Activated T-cell treated with anti-CD3 and anti-CD28 coated beads for 1 hour (primary cell): ENCODE measurements around the gene ADARB2.

Experiments used
- DNase-seq: peaks from one replicate; pipeline ENCODE4 v3.0.0-alpha.2; 2020; ENCODE audit warnings: low read depth

ADARB2 gene

DNA sequence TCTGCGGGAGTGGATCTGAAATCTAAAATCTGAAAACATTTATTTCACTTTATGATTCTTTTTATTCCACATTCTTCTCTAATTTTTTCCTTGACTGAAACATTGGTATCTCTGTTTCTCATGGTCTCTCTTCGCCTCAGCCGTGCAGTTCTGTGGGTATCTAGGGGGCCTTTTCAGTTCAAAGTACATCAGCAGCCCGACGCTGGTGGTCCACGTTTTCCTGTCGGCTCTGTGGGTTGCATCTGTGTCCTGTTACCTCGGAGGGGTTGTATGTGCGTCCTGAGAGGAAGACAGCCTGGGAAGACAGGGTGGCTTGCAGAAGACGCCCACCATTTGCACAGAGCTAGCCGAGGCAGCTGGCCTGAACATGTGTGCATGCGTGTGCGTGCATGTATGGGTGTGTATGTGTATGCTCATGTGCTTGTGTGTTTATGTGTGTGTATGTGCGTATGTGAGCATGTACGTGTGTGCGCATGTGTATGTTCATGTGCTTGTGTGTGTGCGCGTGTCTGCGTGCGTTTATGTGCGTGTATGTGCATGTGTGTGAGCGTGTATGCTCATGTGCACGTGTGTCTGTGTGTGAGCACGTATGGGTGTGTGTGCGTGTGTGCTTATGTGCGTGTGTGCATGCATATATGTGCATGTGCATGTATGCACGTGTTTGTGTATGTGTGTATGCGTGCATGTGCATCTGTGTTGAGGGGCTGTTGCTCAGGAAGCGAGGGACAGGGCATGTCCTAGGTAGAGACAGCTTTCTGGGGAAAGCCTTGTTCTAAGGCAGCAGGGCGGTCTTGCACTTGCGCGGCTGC is 211.8 kb downstream of the ADARB2 start:
- DNase-seq: no peak

DNA sequence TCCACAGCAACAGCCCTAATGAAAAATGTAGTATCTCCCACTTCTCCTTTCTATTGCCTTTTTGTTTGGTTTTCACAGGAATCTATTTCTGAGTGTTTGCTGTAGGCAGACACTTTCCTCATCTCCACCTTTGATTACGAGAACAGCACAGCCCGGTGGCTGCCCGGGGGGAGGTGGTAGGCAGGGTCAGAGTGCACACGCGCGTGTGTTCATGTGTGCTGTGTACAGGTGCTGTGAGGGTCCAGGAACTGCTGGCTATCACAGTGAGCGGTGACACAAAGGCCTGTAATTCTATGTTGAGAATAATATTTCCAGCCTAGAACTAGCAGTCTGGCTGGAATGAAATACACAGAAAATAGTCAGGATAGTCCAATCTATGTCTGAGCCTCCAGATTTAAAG is 212.8 kb downstream of the ADARB2 start:
- DNase-seq: no peak

DNA sequence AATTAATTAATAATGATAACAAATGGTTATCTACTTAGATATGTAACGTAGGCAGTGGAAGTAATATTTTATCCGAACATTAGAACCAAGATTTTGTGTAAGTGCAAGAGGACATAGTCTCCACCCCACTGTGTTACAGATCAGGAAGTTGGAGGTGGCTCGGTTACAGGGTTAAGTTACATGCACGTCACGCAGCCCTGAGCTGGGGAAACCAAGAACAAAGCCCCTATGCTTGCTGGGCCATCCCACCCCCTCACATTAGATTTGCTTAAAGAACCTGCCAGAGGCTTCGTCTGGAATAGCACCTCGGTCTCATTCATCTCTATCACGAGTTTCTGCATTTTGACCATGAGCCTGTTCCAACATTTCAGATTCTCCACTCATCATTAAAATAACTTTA is 214.1 kb downstream of the ADARB2 start:
- no peak for DNase-seq

DNA sequence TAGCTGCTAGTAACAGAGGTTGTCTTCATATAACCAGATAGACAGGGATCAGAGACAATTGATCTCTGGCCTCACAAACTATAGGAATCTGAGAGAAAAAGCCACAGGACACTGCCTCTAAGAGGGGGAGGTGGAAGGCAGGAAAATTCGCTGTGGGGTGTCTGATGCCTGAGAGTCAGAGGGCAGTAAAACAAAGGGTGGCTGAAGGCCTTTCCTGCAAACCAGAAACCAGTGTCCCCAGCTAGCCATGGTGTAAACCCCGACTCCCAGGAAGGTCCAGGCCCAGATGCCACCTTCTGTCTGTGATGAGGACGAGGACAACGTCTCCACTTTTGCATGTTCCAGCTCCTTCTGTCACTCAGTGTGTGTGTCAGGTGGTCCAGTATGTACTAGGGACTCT is 215.1 kb downstream of the ADARB2 start:
- DNase-seq: no peak

DNA sequence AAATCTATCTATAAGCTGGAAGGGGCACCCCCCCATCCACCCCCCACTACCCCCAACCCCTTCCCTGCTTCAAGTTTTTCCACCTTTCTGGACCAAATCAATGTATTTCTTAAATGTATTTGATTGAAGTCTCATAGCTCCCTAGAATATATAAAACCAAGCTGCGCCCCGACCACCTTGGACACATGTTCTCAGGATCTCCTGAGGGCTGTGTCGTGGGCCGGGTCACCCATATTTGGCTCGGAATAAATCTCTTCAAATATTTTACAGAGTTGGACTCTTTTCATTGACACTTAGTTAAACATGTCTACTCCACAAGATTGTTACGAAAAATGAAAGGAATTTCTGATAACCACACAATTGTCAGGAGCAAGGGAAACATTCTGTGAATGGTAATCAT is 215.6 kb downstream of the ADARB2 start:
- no peak for DNase-seq

DNA sequence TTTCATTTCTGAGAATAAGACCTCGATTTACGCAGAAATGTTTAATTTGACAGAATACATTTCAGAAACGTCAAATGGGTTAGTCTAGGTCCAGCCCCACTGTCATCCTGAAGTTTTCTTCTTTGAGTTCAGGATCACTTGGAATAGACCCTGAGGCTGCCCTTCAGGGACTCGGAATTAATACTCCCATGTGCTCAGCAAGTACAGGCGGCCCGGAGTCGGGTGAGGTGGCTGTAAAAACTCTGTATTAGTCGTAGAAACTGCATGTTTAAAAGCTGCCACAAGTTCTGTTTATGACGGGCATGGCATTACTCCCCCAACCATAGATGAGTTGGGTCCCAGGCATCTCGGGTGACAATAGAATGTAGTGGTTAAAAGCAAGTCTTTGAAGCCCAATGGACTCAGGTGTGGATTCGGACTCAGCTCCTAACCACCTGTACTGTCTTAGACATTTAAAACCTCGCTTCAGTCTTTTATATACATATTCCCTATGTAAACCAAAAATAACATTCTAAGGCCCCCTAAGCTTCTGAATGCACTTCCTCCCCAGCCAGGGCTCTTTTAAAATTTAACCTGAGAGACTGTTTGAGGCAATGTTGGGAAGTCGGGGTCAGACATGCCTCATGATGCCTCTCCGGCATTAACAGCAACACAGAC is 216.3 kb downstream of the ADARB2 start:
- no peak for DNase-seq

DNA sequence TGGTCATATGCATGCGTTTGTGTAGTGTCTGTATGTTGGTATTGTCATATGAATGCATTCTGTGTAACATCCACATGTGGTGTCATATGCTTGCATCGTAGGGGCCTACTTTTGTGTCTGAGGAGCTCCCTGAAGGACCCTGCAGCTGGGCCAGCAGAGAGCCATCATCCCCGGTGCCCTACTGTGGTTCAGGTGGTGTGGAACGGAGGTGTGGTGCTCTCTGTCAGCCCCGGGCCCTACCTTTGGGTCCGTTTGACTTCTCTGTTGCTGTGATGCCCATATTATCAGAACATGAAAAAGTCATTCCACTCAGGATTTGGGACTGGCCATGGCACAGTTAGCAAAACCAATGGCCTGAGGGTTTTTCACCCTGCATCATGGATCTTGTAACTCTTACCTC is 217.9 kb downstream of the ADARB2 start:
- no peak for DNase-seq

DNA sequence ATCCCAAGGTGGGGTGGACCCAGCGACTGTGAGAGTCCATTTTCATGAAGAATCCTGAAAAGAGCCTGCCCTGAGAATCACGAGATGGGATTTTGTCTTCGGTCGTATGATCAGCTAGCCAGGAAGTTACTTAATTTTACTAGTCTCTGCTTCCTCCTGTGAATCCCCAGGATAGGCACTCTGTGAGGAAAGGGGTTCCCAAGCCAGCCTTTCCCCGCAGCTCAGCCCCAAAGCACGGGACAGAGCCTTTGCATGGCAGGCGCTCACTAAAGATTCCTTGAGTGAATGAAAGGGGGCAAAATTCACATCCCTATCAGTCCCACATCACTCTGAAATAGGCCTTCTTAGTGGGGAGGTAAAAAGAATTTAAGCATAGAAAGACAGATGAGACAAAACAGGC is 219.6 kb downstream of the ADARB2 start:
- no peak for DNase-seq

DNA sequence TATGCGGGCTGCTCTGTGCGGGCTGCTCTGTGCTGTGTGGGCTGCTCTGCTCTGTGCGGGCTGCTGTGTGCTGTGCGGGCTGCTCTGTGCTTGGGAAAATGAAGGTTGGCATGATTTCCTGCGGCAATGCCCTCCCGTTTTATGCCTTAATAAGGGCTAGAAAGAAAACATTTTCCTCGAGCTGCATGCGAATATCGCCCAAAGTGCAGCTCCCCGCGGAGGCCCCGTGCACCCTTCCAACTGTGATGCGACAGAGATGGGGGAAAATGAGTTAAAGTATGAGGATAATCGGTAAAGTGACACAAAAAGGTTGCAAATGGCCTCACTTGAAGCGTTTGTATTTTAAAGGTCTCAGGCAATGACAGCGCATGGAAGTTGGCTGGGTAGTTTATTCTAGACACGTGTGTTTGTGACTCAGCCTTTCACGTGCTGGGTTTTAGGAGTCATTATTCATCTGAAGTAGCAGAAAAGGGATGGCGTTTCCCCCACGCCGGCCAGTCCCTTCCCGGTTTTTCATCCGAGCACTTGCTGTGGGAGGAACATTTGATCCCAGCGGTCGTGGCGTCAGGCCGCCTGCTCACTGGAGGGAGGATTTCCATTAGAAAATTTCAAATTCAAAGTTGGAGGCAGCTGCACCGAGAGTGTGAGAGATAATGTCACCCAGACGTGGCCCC is 220.7 kb downstream of the ADARB2 start:
- DNase-seq: no peak

DNA sequence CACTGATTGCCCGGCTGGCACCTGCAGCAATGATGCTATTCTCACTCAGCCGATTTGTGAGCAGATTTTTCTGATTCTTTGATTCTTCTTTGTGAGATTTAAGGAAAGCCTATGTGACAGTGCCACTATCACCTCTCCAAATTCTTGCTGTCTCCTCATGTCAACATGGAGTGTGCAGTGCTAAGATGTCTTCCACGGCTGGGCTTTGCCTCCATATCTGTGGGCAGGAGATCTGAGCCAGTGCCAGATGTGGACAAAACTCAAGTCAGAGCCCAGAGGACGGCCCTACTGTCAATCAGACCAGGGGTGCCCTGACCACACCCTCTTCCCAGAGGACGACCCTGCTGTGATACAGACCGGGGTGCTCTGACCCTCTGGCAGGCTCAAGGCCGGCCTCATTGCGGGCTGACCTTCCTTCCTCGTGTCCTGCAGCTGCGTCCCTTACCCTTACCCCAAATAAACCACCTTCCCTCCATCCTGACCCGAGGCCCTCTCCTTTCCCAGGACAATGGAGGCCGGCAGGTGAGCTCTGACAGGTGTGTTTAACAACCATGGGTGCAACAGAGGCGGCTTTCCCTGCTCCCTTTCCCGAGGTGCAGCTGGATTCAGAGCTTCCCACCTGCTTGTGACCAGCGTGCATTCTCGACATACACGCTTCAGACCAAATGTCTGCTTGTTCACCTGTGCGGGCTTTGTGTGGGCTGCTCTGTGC is 221.4 kb downstream of the ADARB2 start:
- DNase-seq: no peak

DNA sequence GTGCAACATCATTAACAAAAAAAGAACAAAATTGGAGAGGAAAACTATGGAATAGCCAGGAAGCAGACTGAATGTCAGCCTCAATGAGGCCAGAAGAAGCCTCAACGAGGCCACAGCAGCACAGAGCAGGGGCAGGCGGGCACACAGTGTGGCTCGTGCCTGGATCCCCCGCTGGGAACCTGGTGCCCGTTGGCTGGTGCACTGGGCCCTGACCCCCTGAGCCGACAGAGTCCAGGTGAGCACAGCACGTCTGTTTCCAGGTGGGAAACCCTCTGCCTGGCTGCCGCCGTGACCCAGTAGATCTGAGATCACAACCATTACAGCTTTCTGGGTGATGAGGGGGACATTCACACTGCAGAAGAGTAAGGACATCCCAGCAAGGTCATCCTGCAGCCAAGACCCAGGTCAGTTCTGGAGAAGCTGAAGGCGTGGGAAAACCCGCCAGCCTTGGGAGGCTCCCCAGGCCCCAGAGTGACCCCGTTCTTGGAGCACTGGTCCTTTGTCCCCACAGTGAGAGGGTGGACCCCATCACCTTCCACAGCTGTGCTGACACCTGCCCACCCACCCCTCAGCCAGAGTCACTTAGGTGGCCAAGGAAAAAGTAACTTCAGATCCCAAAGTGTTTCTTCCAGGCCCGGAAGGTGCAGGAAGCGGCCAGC is 222.1 kb downstream of the ADARB2 start:
- no peak for DNase-seq

DNA sequence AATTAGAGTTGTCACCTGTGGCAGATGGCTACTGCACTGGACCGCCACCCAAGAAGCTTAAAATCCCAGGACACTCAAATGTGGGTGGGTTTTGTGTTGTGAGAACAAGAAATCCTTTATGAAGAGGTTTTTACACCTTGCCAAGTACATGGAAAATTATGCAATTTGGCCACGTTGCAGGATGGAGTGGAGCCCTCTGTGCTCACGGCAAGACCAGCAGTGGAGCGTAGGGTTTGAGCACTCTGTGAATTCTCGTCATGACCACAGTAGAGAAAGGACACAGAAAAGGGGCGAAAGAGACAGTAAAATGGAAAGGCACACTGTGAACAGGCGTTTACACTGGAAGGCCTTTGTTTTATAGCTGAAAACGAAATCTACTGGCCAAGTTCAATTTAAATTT is 222.6 kb downstream of the ADARB2 start:
- no peak for DNase-seq

DNA sequence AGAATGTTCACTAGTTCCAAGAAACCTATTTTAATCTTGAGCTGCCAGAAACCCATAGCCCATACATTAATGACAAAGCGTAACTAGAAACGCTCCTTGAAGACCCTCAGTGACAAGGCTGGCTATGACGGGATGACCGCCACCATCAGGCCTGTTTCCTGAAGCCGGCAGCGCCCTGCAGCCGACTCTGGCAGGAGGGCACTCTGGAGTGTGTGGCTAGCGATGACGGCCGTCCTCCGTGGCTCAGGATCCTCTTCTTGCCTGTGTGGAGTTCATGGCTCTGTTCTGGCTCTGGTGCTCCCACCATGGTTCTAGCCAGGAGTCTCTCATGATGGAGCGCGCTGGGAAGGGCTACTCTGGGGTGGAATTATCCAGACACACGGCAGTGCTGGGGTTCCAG is 224.1 kb downstream of the ADARB2 start:
- DNase-seq: no peak

DNA sequence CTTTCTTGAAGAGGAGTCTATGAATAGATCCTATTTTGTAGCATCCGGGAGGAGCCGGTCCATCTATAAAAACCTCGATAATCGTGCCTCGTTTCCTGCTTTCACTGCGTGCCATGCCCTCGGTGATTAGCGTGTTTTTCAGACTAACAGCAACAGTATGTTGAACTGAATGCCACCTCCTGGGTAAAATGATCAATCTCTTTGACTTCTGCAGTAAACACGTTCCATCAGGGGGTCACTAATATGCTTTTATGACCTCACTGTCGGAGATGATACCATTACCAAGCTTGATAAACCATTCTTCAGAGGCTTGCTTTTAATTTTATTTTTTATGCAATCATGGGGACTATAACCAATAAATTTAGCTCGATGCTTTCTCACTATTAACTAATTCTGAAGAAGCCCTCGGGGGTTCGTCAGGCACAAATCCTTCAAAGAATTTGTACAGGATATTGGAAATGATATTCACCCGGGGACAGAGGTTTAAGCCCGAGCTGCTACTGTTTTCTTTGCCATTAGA is 228.3 kb downstream of the ADARB2 start:
- no peak for DNase-seq

DNA sequence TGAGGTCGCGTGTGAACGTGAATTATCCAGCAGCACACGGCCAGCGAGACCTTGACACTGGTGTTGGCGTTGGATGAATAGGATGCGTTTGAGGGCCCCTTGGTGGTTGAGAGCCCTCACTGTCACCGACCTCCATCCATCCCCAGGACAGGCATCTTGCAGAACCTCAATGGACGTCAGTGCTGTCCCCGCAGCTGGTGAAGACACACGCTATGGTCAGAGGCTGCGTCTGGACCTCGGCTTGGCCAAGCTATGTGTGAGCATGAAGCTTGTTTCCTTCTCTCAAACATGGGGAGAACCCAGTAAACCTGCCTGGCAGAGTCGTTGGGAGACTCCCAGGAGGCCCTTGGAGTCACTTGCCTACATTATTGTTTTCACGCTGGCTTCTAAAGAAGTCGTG is 229.2 kb downstream of the ADARB2 start:
- DNase-seq: no peak

DNA sequence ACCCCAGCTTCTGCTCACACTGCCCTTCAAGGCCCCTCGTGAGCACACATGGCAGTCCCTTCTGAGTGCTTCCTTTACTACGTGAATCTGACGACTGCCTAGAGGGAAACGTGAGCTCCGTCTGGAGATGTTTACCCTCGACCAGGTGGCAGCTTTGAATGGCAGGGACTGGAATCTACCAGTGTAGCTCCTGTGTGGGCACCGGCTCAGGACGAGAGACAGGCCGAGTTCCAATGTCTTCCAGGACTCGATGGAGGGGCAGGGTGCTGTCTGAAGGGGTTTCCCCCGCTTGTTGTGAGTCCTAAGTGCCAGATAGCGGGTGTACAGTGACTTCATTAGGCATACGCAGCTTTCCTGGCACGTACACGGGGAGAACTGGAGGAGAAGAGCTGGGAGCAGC is 229.9 kb downstream of the ADARB2 start:
- DNase-seq: no peak

DNA sequence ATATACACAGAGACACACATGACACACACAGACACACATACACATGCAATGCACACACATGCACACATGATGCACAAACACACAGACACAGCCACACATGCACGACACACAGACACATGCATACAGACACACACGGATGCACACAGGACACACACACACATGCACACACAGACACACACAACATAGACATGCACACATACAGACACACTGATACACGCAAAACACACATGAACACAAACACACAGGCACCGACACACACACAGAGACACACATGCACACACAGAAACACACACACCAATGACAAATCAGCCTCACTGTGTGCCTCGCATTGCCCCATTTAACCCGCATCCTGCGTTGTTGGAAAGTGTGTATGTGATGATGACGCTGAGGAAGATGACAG is 232.4 kb downstream of the ADARB2 start:
- DNase-seq: no peak

DNA sequence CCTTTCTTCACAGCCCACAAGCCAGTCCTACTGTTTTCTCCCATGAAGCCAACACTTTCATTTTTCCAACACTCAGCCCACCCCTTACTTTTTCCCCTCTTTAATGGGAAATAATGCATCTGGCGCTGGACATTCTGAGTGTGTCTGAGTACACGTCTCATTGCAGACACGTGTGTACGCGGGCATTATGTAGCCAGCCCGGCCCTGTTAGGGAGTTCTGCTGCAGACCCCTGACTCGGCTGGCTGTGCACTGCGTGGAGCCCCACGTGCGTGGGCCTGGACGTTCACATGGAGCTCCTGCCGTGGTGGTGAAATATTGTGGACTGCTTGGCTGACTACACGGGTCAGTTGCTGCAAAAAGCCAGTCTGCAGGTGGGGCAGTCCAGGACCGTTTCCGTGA is 233.0 kb downstream of the ADARB2 start:
- no peak for DNase-seq

DNA sequence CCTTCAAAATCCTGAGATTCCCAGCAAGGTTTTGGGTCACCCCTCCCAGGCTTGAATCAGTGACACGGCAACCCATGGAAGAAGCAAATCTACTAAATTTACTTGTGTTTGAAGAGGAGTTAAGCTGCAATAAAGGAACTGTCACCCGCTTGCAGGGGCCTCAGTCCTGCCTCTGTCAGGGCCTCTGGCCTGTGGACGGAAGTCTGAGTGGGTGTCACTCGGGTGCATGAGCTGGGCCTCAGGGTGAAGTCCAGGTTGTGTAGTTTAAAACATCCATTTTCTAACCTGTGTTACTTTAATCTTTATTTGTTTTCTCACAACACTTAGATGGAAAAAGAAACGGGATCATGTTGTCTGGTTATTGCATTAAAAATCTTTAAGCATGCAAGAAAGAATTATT is 234.9 kb downstream of the ADARB2 start:
- DNase-seq: no peak

DNA sequence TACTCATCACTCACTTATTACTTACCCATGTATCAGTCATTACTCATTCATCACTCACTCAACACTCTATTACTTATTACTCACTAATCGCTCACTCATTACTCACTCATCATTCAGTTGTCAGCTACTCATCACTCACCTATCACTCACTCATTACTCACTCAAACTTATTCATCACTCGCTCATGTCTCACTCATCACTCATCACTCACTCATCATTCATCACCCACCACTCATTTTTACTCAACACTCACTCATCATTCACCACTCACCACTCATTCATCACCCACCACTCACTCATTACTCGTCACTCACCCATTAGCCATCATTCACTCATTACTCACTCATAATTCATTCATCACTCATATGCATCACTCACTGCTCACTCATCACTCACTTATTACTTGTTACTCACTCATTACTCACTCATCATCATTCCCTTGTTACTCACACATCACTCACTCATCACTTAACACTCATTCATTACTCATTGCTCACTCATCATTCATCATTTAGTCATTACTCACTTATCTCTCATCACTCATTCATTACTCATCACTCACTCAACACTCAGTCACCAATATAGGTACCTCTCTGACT is 237.9 kb downstream of the ADARB2 start:
- DNase-seq: no peak

DNA sequence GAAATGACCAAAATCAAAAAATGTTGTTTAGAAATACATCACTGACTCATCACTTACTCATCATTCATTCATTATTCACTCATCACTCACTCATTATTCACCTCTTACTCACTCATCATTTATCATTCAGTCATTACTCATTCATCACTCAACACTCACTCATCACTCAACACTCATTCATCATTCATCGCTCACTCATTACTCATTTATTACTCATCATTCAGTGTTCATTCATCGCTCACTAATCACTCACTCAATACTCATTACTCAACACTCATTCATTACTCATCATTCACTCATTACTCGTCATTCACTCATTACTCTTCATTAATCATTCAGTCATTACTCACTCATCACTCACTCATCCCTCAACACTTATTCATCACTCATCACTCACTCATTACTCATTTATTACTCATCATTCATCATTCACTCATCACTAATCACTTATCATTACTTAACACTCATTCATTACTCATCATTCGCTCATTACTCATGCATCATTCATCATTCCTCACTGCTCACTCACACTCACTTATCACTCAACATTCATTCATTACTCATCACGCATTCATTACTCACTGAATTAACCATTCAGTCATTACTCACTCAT is 238.5 kb downstream of the ADARB2 start:
- no peak for DNase-seq
